OCI-LY7 (cell line): ENCODE measurements around the gene IFNGR1.

Source experiments
- EZH2phosphoT487 ChIP-seq: fragments of 200-600 bp; sonication (generic); IDR thresholded peaks from 2 replicates; pipeline ENCODE4 v1.6.1; 2018; ENCODE audit warnings: low read depth, borderline replicate concordance, mild to moderate bottlenecking, mixed run types, antibody characterized with exemption, low read length, moderate library complexity, mixed read lengths
- TF ChIP-seq, protein P1 (sequence below): fragments of 200-600 bp; sonication (generic); conservative IDR thresholded peaks from 2 replicates; pipeline ENCODE4 v1.5.1; 2014; ENCODE audit warnings: mild to moderate bottlenecking, antibody characterized with exemption, low read length, moderate library complexity, mixed read lengths

DNA sequence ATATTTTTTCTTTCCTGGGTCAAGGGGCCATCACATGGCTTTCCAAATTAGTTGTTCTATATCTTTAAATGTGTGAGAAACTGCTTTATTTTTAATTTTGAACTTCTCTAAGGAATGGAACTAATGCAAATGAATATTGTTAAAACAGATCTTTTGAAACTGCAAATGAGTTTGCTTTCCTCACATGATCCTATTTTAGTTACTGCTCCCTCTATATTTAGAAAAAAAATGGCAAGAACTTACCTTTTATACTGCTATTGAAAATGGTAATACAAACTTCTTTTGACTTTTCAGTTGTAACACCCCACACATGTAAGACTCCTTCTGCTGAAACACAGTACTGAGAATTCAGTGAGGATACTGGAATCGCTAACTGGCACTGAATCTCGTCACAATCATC, 15.9 kb downstream of the IFNGR1 start:
- TF ChIP-seq, protein P1, sequence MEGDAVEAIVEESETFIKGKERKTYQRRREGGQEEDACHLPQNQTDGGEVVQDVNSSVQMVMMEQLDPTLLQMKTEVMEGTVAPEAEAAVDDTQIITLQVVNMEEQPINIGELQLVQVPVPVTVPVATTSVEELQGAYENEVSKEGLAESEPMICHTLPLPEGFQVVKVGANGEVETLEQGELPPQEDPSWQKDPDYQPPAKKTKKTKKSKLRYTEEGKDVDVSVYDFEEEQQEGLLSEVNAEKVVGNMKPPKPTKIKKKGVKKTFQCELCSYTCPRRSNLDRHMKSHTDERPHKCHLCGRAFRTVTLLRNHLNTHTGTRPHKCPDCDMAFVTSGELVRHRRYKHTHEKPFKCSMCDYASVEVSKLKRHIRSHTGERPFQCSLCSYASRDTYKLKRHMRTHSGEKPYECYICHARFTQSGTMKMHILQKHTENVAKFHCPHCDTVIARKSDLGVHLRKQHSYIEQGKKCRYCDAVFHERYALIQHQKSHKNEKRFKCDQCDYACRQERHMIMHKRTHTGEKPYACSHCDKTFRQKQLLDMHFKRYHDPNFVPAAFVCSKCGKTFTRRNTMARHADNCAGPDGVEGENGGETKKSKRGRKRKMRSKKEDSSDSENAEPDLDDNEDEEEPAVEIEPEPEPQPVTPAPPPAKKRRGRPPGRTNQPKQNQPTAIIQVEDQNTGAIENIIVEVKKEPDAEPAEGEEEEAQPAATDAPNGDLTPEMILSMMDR, result no peak
- TF ChIP-seq EZH2phosphoT487, result no peak
